Tibial nerve (tissue), 4 donors: ENCODE measurements around the gene KCTD16.

Experiments
- CTCF ChIP-seq, 5 experiments: fragments of 200-600 bp in 3 of 5; fragments of 450-650 bp in 2 of 5; sonication (generic) in 3 of 5; IDR thresholded peaks; one replicate each; pipeline ENCODE4 v1.5.1; 2016 to 2019; ENCODE audit warnings: antibody characterized with exemption in 5 of 5, mild to moderate bottlenecking in 3 of 5, moderate library complexity in 2 of 5
- EP300 ChIP-seq, 2 donors: sonication (generic); formaldehyde crosslinking; IDR thresholded peaks; one replicate each; pipeline ENCODE4 v1.6.1; 2017; ENCODE audit warnings: antibody characterized with exemption in 2 of 2, mild to moderate bottlenecking in 1 of 2
- POLR2A ChIP-seq, 2 donors: fragments of 450-650 bp; IDR thresholded peaks; one replicate each; pipeline ENCODE4 v1.6.1; 2017; ENCODE audit warnings: antibody characterized with exemption in 2 of 2, mild to moderate bottlenecking in 2 of 2, moderate library complexity in 2 of 2

GRCh38 chr5:144525000-144525399 is 354.3 kb downstream of the KCTD16 start:
- no peak for TF ChIP-seq CTCF (IDR thresholded peaks at IDR 0.05)
- no peak for TF ChIP-seq POLR2A (IDR thresholded peaks at IDR 0.05)
- TF ChIP-seq EP300 (IDR thresholded peaks at IDR 0.05): no peak
